ENCODE measurements around the gene GLDN. TPM values are rescaled to one million over a fixed set of nuclear protein-coding genes. Genes with fewer than 3 reads are reported as not detected.

Gene GLDN
- total RNA-seq (2014; rRNA removed; shearing (Covaris generic)) = not detected in 2 replicates
- polyA plus RNA-seq (2015; cell fraction: cytosol; rRNA removed) = 0.08 TPM in 1 of 2 replicates, not detected in the other
- polyA plus RNA-seq (2015; cell fraction: nucleus; rRNA removed) = not detected in 2 replicates

DNA sequence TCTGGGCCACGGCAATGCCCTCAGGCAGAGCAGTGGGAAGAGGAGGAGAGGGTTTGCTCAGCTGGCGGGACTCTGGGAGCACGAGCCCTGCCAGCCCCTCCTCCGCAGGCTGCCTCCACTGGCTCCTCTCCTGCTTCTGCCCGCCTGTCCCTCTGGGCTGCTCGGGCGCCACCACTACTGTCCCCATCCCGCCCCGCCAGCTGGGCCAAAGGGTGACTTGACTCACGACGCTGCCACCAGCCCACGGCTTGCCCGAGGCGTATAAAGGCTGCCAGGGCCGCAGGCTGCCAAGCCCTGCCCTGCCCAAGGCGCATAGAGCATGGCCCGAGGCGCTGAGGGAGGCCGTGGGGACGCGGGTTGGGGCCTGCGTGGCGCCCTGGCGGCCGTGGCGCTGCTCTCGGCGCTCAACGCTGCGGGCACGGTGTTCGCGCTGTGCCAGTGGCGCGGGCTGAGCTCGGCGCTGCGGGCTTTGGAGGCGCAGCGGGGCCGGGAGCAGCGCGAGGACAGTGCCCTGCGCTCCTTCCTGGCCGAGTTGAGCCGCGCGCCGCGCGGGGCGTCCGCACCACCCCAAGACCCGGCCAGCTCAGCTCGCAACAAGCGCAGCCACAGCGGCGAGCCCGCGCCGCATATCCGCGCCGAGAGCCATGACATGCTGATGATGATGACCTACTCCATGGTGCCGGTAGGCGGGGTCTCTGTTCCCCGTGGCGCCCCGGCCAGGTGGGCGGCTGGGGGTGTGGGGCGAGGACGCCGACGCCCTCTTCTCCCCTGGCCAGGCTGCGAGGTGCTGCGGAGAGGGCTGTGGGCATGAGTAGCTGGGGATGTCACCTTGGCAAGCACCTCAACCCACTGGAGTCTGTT is at the start of gene GLDN:
TSS of gene GLDN (plus strand) at position 290 of the 861 bp plus-strand sequence. CDS start at position 320, 30 bp downstream.
- no peak for DNase-seq (ENCODE audit: low read depth)

DNA sequence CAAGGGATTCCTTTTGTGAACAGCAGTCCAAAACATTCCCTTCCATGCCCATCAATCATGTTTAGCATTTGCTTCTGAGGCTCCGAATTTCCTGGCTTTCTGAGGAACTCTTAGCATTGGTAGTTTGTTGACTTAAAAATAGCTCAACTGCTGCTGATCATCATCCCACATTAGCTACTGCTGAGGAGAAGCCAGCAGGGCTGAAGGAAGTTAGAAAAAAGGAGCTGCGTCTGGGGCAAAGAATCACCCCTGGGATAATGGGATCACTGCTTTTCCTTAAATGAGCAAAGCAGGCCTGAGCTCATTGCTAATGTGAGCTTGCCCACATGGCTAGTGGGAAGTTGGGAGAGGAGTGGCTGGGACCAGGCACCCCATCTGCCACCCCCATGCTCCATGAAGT is 42.8 kb upstream of the GLDN start:
- no peak for DNase-seq (ENCODE audit: low read depth)

DNA sequence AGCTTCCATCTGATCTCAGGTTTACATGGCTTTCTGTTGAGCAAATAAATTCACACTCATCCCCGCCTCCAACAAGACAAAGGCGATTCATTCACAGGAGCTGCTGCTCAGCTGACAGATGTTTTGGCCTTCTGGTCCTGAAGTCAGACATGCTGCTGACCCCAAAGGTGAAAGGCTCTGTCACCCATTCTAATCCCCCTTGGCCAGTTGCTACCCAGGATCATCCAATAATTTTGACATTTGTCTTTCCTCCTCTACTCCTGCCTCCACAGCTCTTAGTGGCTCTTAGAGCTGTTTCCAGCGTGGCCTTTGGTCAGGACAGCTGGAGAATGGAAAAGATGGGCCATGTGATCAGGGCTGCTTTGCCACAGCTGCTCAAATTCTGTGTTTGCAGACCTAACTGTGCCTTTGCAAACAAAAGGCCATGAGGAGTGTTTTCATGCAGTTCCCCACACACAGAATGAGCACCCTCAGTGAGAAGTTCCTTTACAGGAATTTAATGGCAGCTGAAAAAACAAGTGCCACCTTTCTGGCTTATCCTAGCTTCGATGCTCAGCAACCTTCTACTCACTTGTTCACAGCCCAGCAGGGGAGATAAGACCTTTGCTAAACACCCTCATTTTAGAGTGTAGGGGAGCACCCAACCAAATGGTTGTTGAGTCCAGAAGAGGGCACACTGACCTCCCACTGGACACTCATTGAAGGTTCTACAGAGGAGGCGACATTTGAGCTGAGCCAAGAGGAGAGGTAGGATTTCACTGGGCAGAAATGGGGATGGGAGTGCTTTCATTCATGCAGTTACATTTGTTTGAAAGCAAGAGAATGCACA is 42.1 kb upstream of the GLDN start:
- no peak for DNase-seq (ENCODE audit: low read depth)

DNA sequence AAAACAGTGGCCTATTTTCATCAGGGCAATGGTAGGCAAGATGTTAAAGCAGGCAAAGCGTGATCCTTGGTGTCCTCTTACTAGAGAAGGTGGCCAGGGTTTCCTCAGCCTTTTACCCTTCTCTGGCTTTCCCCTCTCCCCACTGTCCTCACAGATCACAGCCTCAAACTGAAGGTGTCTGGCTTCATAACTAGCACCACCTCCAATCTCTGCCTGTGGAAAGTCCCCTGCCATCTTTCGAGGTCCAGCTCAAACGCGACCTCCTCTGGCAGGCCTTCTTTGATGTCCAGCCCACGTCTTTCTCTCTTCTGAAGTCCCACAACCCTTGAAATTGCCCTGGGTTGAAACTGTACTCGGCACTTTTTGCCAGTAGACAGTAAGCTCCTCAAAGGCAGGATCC is 39.0 kb upstream of the GLDN start:
- no peak for DNase-seq (ENCODE audit: low read depth)

DNA sequence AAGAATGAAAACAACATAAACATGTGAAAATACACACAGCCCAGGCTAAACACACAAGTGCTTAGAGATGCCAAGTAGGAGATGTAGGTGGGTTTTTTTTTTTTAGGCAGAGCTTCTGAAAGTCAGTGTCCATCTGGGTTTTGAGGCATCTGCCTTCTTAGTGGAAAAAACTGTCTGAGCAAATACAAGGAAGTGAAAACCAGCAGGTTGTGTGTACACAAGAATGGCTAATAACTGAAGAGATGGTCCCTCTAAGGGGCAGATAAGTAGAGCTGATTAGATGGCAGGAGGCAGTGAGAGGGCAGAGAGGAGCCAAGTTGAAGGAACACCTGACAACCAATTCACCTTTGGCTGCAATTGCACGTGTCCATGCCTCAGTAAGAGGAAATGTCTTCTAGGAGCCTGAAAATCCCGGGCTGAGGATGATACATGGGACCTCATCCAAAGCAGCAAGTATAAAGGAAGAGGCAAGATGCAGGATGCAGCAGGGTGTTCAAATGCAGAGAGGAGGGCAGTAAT is 37.9 kb upstream of the GLDN start:
- no peak for DNase-seq (ENCODE audit: low read depth)

DNA sequence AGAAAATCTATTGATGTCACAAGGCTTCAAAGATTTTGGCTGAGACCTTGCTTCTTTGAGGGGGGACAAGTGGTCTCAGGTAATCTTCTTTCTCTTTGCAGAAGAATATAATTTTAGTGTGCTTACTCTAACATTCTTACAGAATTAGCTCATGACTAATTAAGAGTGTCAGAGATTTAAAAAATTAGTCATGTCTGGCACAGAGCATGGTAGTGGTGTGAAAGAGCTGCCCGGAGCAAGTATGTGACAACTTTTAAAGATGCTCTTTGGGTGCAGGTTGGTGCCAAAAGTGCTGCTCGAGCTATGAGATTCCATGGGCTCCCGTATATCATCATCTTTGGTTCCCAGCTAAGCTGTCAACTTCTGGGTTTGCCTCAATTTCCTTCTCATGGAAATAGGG is 34.1 kb upstream of the GLDN start:
- no peak for DNase-seq (ENCODE audit: low read depth)

DNA sequence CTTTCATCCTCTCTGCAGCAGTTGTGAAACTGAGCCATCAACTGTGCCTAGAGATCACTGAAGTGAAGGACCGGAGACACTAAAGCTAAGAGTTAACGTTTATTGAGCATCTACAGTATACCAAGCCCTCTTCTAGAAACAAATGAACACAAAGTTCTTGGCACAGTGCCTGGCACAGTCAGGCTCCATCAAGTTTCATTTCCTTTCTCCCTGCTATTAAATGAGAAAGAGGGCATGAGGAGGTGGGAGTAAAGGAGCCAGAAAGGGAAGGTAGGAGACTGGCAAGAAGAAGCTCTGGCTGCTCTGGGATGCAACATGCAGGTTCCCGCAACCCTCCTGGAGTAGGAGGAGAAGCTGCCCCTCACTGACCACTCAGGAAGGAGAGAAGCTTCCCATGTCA is 33.6 kb upstream of the GLDN start:
- no peak for DNase-seq (ENCODE audit: low read depth)

DNA sequence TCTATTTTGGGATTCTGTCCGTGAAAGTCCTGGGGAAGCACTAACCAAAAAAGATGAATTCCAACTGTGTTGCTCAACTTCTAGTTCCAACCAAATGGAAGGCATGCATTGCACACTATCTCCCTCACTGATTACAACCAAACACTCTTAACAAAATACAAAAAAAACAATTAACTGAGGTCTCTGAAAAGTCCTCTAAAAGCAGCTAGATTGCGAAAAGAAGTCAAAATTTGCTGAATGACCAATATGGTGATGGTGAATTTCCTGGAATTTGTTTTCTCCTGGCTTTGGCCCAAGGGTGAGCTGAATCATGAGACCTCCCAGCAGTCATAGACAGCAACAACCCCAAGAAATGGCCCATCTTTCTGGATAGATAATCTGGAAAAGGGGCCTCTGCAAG is 31.4 kb upstream of the GLDN start:
- no peak for DNase-seq (ENCODE audit: low read depth)

DNA sequence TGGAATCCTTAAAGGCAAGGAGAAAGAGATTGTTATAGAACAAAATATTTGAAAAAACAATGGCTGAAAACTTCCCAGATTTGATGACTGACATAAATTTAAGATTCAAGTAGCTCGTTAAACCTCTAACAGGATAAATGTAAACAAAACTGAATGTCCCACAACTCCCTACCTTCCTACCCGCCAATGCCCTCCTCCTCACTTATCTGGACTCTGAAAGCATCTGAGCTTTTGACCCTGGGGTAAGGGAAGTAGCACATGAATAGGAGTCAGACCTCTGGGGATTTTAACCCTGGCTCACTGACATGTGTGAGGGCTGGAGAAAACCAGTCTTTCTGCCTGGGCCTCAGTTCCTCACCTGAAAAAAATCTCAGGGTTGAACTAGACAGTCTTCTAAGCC is 29.9 kb upstream of the GLDN start:
- DNase-seq (ENCODE audit: low read depth) = no peak

DNA sequence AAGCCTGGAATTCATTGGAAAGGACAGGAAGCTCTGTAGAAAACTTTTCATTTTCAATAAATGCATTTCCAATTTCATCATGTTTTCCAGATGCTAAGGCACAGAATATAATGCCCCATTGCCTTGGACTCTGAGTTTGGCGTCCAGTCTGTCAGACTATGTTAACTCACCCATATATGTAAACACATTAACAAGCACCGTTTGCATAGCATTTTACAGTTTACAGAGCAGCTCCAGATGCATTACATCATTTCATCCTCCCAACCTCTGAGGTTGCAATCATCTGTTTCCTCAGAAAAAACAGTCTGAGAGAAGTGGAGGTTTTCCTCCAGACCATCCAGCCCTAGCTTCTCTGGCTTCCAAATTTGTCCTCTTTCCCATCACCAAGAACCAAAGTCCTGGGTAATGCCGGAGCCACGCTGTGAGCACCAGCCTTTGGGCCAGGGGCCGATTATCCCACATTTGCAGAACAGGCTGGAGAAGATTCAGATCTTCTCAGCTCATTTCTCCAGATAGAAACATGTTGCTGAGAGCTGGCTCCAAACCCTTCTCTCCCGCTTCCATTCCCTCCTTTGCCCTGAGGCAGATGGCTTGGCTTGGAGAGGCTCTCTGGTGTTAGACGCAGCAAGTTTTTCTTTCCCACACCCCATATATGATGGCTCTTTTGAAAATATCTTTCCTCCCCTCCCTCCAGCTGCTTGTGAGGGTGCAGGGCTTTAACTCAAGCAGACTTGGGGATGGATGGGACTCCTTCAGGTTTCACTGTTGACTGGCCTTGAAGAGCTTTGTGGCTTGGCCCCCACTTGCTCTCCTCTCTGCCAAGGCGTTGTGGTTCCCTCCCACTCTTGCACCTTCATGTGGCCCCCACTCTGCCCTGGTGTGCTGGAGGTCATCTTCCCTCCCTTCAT is 29.0 kb upstream of the GLDN start:
- DNase-seq (ENCODE audit: low read depth) = no peak

DNA sequence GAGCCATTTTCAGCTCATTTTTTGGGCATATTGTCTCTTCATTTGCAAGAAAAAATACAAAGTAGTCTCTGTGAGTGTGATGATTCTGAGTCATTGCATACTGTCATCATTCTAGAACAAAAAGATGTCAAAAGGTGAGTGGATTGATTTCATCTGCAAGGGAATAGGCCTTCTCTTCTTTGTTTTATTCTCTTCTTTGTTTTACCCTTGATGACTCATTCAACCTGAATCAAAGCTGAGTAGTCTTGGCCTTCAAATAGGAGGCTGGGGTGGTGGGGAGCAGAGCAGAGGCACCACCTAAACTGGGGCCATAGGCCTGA is 28.4 kb upstream of the GLDN start:
- DNase-seq (ENCODE audit: low read depth) = peak; percentile 75

DNA sequence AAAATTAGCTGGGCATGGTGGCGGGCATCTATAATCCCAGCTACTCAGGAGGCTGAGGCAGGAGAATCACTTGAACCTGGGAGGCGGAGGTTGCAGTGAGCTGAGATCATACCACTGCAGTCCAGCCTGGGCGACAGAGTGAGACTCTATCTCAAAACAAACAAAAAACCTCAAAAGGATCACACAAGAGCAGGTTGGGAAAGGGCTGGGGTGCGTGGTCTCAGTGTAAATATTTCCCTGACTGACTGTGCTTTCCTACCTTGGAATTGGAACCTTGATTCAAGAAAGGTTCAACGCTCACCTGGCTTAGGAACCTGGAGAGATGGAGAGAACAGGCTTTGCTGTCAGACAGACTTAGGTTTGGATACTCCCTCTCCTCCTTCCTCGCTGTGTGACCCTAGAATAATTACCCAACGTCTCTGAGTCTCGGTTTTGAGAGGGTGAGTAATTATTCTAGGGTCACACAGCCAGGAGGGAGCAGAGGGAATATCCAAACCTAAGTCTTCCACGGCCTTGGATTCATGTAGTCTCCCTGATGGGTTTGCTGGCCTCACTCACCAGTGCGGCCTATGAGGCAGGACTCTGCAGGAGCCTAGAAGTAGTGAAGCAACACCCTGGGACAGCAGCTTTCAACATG is 27.7 kb upstream of the GLDN start:
- no peak for DNase-seq (ENCODE audit: low read depth)

DNA sequence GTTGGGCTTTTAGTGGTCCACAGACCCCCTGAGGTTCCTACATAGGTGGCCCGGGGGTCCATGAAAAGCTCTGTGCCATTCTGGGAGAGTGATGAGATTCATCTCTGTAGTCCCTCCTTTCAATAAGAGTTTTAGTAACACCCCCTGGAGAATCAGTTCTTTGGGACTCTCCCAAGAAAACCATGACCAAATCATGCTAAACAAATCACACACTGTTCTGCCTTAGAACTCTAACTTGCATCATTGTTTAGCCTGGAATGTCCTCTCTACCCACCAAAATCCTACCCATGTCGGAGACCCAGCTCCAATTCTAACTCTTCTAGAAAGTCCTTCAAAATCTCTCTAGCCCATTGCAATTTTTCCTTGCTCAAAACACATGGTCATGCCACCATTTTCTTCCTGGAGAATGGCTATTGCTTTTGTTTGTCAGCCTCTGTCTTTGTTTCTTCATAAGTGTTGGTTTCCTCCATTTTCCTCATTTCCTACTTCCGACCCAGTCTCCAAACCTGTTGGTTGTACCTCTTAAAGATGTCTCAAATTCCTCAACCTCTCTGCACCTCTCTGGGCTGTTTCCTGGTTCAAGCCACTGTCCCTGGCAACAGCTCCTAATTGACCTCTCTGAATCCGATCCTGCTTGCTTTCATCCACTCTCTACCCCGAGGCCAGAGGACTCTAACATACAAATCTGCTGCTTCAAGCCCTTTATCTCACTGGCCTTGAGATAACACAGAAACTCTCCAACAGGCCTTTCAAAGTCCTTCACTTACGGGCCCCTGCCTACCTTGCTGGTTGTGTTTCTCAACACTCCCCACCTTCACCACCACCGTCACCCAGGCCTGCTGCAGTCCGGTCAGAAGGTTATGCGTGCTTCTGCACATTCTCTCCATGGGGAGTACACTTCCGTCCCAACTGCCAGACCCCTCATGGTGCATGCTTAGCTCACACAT is 26.8 kb upstream of the GLDN start:
- DNase-seq (ENCODE audit: low read depth) = no peak

DNA sequence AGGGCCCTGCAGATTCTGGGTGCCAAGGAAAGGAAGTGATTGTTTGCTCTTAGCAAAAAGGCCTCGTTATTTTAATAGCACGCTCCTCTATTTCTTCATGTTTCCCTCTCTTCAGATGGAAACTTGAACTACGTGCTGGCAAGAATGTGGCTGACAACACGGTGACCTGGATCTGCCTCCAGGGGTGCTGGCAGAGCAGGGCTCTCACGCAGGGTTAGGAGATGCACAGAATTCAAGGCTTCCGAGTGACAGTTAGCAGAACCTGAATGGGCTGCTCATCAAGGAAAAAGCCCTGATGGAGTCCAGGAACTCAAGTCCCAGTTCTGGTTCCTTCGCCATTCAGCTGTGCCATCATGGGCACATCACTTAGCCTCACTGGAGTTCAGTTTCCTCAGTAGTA is 25.7 kb upstream of the GLDN start:
- no peak for DNase-seq (ENCODE audit: low read depth)

DNA sequence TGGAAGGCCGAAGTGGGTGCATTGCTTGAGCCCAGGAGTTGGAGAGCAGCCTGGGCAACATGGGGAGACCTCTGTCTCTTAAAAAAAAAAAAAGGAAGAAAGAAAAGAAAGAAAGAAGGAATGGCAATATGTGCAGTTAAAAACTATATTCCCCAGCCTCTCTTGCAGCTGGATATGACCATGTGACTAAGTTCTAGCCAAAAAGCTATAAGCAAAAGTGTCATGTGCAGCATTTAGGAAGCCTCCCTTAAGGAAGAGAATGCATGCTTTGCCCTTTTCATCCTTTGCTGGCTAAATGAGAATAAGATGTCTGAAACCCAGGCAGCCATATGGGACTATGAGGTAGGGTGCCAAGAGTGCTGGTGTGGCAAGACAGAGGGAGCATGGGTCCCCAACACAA is 24.8 kb upstream of the GLDN start:
- no peak for DNase-seq (ENCODE audit: low read depth)

DNA sequence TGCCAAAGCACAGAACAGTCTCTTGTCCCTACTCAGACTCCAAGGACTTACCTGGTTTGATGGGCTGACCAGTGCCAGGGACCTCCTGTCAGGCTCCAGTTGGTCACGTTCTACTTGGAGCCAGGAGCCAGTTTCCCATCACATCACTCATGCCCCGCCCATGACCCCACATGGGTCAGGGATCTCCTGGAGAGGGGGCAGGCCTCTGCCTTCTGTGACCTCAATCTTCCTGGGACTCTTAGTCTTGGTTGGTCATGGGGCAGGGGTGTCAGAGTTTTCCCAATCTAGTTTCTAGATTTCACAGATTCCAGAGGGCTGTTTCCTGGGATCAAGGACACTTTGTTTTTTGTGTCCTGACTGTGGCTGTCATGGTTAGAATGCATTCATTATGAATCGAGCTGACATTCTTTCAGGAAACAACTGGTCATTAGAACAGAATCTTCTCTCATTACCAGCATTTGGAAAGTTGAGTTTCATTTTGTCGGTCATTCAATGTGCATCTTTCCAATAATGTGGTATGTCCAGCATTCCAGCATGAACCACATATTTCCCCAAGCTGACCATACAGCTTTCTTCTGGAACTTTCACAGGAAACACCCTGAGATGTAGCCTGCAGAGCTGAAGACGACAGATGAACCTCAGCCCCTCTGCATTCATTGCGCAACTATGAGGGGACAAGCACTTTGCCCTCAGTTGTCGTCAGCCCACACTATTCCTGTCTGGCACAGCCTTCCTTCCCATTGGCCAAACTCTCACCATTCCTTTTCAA is 22.9 kb upstream of the GLDN start:
- no peak for DNase-seq (ENCODE audit: low read depth)

DNA sequence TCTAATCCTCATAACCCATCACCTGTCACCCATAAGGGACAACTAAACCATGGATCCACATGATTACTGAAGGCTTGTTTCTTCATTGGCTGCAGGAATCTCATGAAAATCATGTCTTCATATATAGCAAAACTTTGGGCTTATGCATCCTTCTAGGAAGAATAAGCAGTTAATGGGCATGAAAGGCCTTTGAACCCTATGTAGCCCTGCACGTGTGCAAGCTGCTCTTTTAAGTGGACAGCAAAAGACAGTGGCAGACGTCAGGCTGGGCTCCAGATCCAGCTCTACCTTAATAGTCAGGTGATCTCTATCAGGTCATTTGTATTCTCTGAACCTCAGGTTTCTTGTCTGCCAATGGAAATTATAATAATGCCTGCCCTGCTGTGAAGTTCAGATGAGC is 21.9 kb upstream of the GLDN start:
- no peak for DNase-seq (ENCODE audit: low read depth)

DNA sequence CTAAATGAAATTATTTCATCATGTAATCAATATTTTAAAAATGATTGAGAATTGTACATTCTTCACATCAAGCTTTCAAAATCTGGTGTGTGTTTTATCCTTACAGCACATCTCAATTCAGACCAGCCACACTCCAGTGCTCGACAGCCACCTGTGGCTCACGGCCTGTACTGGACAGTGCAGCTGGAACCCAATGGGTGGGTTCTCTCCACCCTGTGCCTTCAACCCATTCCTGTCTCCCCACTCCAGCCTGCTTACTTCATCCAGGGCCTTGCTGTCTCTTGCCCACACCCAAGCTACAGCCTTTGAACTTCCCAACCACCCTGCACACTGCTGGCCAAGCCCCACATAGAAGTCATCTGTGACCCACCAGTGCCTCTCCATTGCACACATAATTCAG is 20.6 kb upstream of the GLDN start:
- no peak for DNase-seq (ENCODE audit: low read depth)

DNA sequence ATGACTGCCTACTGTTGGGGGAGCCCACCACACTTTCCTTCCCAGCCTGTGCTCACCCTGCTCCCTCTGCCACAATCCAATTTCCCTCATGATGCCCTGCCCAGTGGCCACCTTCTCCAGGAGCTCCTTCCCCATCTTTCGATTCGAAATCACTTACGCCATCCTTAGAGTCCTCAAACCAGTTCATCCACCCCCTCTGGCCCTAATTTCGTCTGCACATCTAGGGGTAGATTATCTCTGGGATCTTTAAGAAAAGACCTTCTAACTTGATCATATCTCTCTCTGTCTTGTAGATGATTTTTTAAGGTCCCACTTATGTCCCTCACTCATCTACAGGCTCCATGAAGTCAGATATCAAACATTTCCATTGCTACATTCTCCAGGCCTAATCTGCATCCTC is 20.1 kb upstream of the GLDN start:
- DNase-seq (ENCODE audit: low read depth) = no peak
